ENCODE data around the gene OCA2.

The OCA2 gene

GRCh38 chr15:28104326-28104725 is 5.2 kb upstream of the OCA2 start:
- no peak for DNase-seq (ENCODE audit: low spot score)

- DNase-seq (ENCODE audit: low spot score) = no peak
These were observed 4.7 kb upstream of the OCA2 start for GRCh38 chr15:28103831-28104230.

GRCh38 chr15:28101983-28102441 is 2.9 kb upstream of the OCA2 start:
- no peak for DNase-seq (ENCODE audit: low spot score)

- no peak for DNase-seq (ENCODE audit: low spot score)
These were observed 2.1 kb upstream of the OCA2 start for GRCh38 chr15:28101201-28101600.

- no peak for DNase-seq (ENCODE audit: low spot score)
These were observed 1.5 kb upstream of the OCA2 start for GRCh38 chr15:28100516-28101195.

GRCh38 chr15:28099555-28100140 is 533 bp upstream of the OCA2 start:
- DNase-seq (ENCODE audit: low spot score) = no peak

- no peak for DNase-seq (ENCODE audit: low spot score)
These were observed 752 bp downstream of the OCA2 start for GRCh38 chr15:28098360-28098765.

GRCh38 chr15:28097656-28098359 is 1.3 kb downstream of the OCA2 start:
- DNase-seq (ENCODE audit: low spot score) = no peak

- no peak for DNase-seq (ENCODE audit: low spot score)
These were observed 2.3 kb downstream of the OCA2 start for GRCh38 chr15:28096670-28097431.

GRCh38 chr15:28096411-28096669 is 2.8 kb downstream of the OCA2 start:
- no peak for DNase-seq (ENCODE audit: low spot score)

- no peak for DNase-seq (ENCODE audit: low spot score)
These were observed 4.2 kb downstream of the OCA2 start for GRCh38 chr15:28094732-28095521.

- no peak for DNase-seq (ENCODE audit: low spot score)
These were observed 5.2 kb downstream of the OCA2 start for GRCh38 chr15:28093752-28094535.

- no peak for DNase-seq (ENCODE audit: low spot score)
These were observed 7.8 kb downstream of the OCA2 start for GRCh38 chr15:28091313-28091712.

- peak; percentile 67 for DNase-seq (ENCODE audit: low spot score)
These were observed 12.9 kb downstream of the OCA2 start for GRCh38 chr15:28086175-28086703.

- DNase-seq (ENCODE audit: low spot score) = no peak
These were observed 13.5 kb downstream of the OCA2 start for GRCh38 chr15:28085489-28086174.

- DNase-seq (ENCODE audit: low spot score) = no peak
These were observed 14.6 kb downstream of the OCA2 start for GRCh38 chr15:28084547-28084946.

GRCh38 chr15:28082891-28083684 is 16.0 kb downstream of the OCA2 start:
- DNase-seq (ENCODE audit: low spot score) = no peak

GRCh38 chr15:28081594-28081993 is 17.5 kb downstream of the OCA2 start:
- DNase-seq (ENCODE audit: low spot score) = no peak

GRCh38 chr15:28080386-28080785 is 18.7 kb downstream of the OCA2 start:
- DNase-seq (ENCODE audit: low spot score) = no peak

All from activated CD4-positive, alpha-beta T cell treated with anti-CD3 and anti-CD28 coated beads, Interleukin-2, Interleukin-4, amounts not matched to agents 100 ng/mL and 50 ng/mL, durations not matched to agents 16 hours and 8 hours (primary cell).